H1 (cell line): ENCODE results near the gene ITPR1. TPM values are rescaled to one million over a fixed set of nuclear protein-coding genes. Genes with fewer than 3 reads are reported as not detected.

ENCODE experiments used
- ASH2L ChIP-seq: fragments of 200-600, 300-600 bp; sonication (generic); IDR thresholded peaks from one replicate; pipeline ENCODE4 v1.7.1; 2017; ENCODE audit warnings: low read length
- CHD1 ChIP-seq: IDR thresholded peaks from 2 replicates; pipeline ENCODE4 v1.6.1; 2012; ENCODE audit warnings: low read depth, low read length, improper control_type of control experiment
- CHD7 ChIP-seq: fragments of 300-600 bp; sonication (generic); IDR thresholded peaks from 2 replicates; pipeline ENCODE4 v1.7.1; 2012; ENCODE audit warnings: low read length, moderate library complexity, mild to moderate bottlenecking, inconsistent platforms; ENCODE audit not compliant: insufficient replicate concordance
- EGR1 ChIP-seq: IDR thresholded peaks from 2 replicates; pipeline ENCODE4 v1.6.1; 2011; ENCODE audit warnings: low read depth, low read length, borderline replicate concordance
- KDM4A ChIP-seq: IDR thresholded peaks from one replicate; pipeline ENCODE4 v1.7.1; 2012; ENCODE audit warnings: low read depth, mild to moderate bottlenecking, moderate library complexity, low read length, inconsistent platforms; ENCODE audit not compliant: severe bottlenecking
- KDM5A ChIP-seq: fragments of 200-600 bp; IDR thresholded peaks from 2 replicates; pipeline ENCODE4 v1.7.1; 2012; ENCODE audit warnings: mild to moderate bottlenecking, low read length, inconsistent platforms, mixed read lengths
- SAP30 ChIP-seq: fragments of 300-600 bp; sonication (generic); IDR thresholded peaks from 2 replicates; pipeline ENCODE4 v1.7.1; 2012; ENCODE audit warnings: low read length, moderate library complexity, mild to moderate bottlenecking, inconsistent platforms; ENCODE audit not compliant: insufficient read depth, insufficient replicate concordance
- SIN3A ChIP-seq, 2 experiments: IDR thresholded peaks in 1 of 2; conservative IDR thresholded peaks in 1 of 2; 2 replicates each; pipeline ENCODE4 v1.6.1; 2011 to 2012; ENCODE audit warnings: low read length in 2 of 2, improper control_type of control experiment in 1 of 2, low read depth in 1 of 2, mild to moderate bottlenecking in 1 of 2
- SP4 ChIP-seq: IDR thresholded peaks from 2 replicates; pipeline ENCODE4 v1.6.1; 2012; ENCODE audit warnings: low read length, inconsistent platforms
- TAF7 ChIP-seq: optimal IDR thresholded peaks from 2 replicates; pipeline ENCODE3; 2011; ENCODE audit warnings: low read depth, mild to moderate bottlenecking, inconsistent platforms, low read length, moderate library complexity, borderline replicate concordance
- TBP ChIP-seq: IDR thresholded peaks from 2 replicates; pipeline ENCODE4 v1.6.1; 2011; ENCODE audit warnings: low read depth, low read length, improper control_type of control experiment
- TCF12 ChIP-seq: IDR thresholded peaks from 2 replicates; pipeline ENCODE4 v1.6.1; 2011; ENCODE audit warnings: low read depth, mild to moderate bottlenecking, low read length
- polyA plus RNA-seq, 7 experiments: library from polyadenylated mRNA; depleted of rRNA in 3 of 7; stranded (reverse) in 5 of 7; unstranded in 2 of 7; fragments of >200 nt in 5 of 7; fragments of 200-250 nt in 2 of 7; gene quantifications; 1 replicate in 5 of 7; 2 replicates in 1 of 7; 4 replicates in 1 of 7; pipeline versions ENCODE4 v1.2.1 to v1.2.3, GENCODE V29; 2011 to 2013; ENCODE audit warnings: missing spikeins in 2 of 7, mixed read lengths in 2 of 7
- total RNA-seq: library from RNA; stranded (reverse); fragmentation: NEBNext Ultra II Directional; extraction: Animal tissue kit (Norgen Biotek cat#: 25700); gene quantifications from 2 replicates; pipeline ENCODE4 v1.2.1, GENCODE V29; 2021

ITPR1 gene
- total and polyA plus RNA-seq, 2 of the 8 experiments (the other 6 are each of a cell fraction or from before 2014, with no cell fraction given), result 2.5 to 16.3 TPM

GRCh38 chr3:4498446-4498845 is 5.3 kb downstream of the ITPR1 start (continued):
- TF ChIP-seq CHD7 (no peak), KDM5A (no peak), KDM4A (no peak), SIN3A (conservative IDR thresholded peaks at IDR 0.05 in 1 of 2, IDR thresholded peaks at IDR 0.05 in 1 of 2; ENCODE audit: low read depth in 1 of 2, low read length in 2 of 2) (no peak), SP4 (no peak), ASH2L (no peak), EGR1 (no peak), TAF7 (no peak), TCF12 (no peak), SAP30 (no peak), TBP (no peak), CHD1 (no peak)
